ENCODE results near the gene OSCP1. TPM values are rescaled to one million over a fixed set of nuclear protein-coding genes. Genes with fewer than 3 reads are reported as not detected.

Gene OSCP1
- total and polyA plus RNA-seq, 4 donors, result 16.9 to 31.4 (median 23.2) TPM

- no peaks in the 10 kb centered on the region for H3K9me3 ChIP-seq (ENCODE audit: control insufficient read depth in 4 of 4, insufficient read depth in 3 of 4, low read length in 3 of 4)
- 75 to 78% methylated on average over 7 of the region's 7 CpGs for WGBS, 2 donors
- peak; percentile 31 to 55 (median 53) for DNase-seq
Observed at GRCh38 chr1:36475910-36476604, 25.8 kb upstream of the OSCP1 start.

GRCh38 chr1:36475341-36475740 is 25.1 kb upstream of the OSCP1 start:
- 82 to 87% methylated on average over 9 of the region's 9 CpGs for WGBS, 2 donors
- no peaks in the 10 kb centered on the region for H3K4me1 ChIP-seq (ENCODE audit: control insufficient read depth in 5 of 5, insufficient read depth in 5 of 5, low read length in 5 of 5)
- H3K9ac ChIP-seq (ENCODE audit: insufficient read depth in 1 of 2, low read length in 2 of 2), result no peak overlapping the region
- no peak for TF ChIP-seq CTCF (IDR thresholded peaks at IDR 0.05; ENCODE audit: control extremely low read depth, extremely low read depth)
- no peaks in the 10 kb centered on the region for H3K27me3 ChIP-seq (ENCODE audit: control insufficient read depth in 3 of 3, insufficient read depth in 3 of 3, low read length in 2 of 3)
- no peak overlapping the region for H3K4me3 ChIP-seq
- ATAC-seq (ENCODE audit: insufficient read depth, low FRiP score) (no peak), DNase-seq (no peak)
- no peaks in the 10 kb centered on the region for H3K9me3 ChIP-seq (ENCODE audit: control insufficient read depth in 4 of 4, insufficient read depth in 3 of 4, low read length in 3 of 4)
- H3K36me3 ChIP-seq (ENCODE audit: control insufficient read depth in 4 of 4, insufficient read depth in 4 of 4, low read length in 4 of 4), result peaks cover 0 to 4% (median 0%) of the 10 kb centered on the region in 4 donors
- no peak overlapping the region for H3K27ac ChIP-seq (ENCODE audit: low read depth in 1 of 2, low read length in 1 of 2)

More at GRCh38 chr1:36475910-36476604, 25.8 kb upstream of the OSCP1 start:
- no peaks in the 10 kb centered on the region for H3K4me1 ChIP-seq (ENCODE audit: control insufficient read depth in 5 of 5, insufficient read depth in 5 of 5, low read length in 5 of 5)
- no peak for TF ChIP-seq CTCF (IDR thresholded peaks at IDR 0.05; ENCODE audit: control extremely low read depth, extremely low read depth)
- no peak overlapping the region for H3K9ac ChIP-seq (ENCODE audit: insufficient read depth in 1 of 2, low read length in 2 of 2)
- no peaks in the 10 kb centered on the region for H3K27me3 ChIP-seq (ENCODE audit: control insufficient read depth in 3 of 3, insufficient read depth in 3 of 3, low read length in 2 of 3)
- no peak overlapping the region for H3K4me3 ChIP-seq
- ATAC-seq (ENCODE audit: insufficient read depth, low FRiP score), result no peak
- no peak overlapping the region for H3K27ac ChIP-seq (ENCODE audit: low read depth in 1 of 2, low read length in 1 of 2)
- H3K36me3 ChIP-seq (ENCODE audit: control insufficient read depth in 4 of 4, insufficient read depth in 4 of 4, low read length in 4 of 4), result peaks cover 0 to 4% (median 0%) of the 10 kb centered on the region in 4 donors

GRCh38 chr1:36472656-36473055 is 22.4 kb upstream of the OSCP1 start:
- Histone ChIP-seq H3K27ac (ENCODE audit: low read depth in 1 of 2, low read length in 1 of 2) (no peak overlapping the region), H3K4me3 (no peak overlapping the region), H3K27me3 (ENCODE audit: control insufficient read depth in 3 of 3, insufficient read depth in 3 of 3, low read length in 2 of 3) (no peaks in the 10 kb centered on the region), H3K9ac (ENCODE audit: insufficient read depth in 1 of 2, low read length in 2 of 2) (no peak overlapping the region), H3K9me3 (ENCODE audit: control insufficient read depth in 4 of 4, insufficient read depth in 3 of 4, low read length in 3 of 4) (no peaks in the 10 kb centered on the region), H3K36me3 (ENCODE audit: control insufficient read depth in 4 of 4, insufficient read depth in 4 of 4, low read length in 4 of 4) (peaks cover 0 to 4% (median 0%) of the 10 kb centered on the region in 4 donors), H3K4me1 (ENCODE audit: control insufficient read depth in 5 of 5, insufficient read depth in 5 of 5, low read length in 5 of 5) (peaks cover 0 to under 1% (median 0%) of the 10 kb centered on the region in 5 donors)
- no peak for TF ChIP-seq CTCF (IDR thresholded peaks at IDR 0.05; ENCODE audit: control extremely low read depth, extremely low read depth)
- no peak for ATAC-seq (ENCODE audit: insufficient read depth, low FRiP score)
- no peak for DNase-seq
- 90 to 92% methylated on average over 6 of the region's 6 CpGs for WGBS, 2 donors
